ENCODE data around the gene NCSTN.
"Not testable (repeated sequence)": the region's sequence is repeated elsewhere in the genome, so short reads cannot be mapped to it uniquely, and the experiment has no call there.

NCSTN gene

DNA sequence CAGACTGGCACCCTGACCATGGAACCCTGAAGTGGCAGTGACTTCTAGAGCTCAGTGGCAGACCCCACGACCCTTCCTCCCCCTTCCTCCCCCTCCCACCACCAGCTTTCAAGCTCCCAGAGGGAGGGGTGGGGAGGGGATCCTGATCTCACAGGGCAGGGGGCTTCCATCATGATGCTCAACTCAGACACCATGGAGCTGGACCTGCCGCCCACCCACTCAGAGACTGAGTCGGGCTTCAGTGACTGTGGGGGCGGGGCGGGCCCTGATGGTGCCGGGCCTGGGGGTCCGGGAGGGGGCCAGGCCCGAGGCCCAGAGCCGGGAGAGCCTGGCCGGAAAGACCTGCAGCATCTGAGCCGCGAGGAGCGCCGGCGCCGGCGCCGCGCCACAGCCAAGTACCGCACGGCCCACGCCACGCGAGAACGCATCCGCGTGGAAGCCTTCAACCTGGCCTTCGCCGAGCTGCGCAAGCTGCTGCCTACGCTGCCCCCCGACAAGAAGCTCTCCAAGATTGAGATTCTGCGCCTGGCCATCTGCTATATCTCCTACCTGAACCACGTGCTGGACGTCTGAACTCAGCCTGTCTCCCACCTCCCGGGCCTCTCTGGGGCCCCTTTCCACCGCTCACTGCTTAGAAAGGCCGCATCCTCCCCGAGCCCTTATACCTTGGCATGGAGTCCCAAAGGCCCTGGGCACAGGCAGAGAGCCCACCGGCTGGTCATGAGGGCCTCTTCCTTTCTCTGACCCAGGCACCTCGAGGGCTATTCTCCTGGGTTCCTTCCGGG is 27.6 kb downstream of the NCSTN start:
- DNase-seq = no peak

DNA sequence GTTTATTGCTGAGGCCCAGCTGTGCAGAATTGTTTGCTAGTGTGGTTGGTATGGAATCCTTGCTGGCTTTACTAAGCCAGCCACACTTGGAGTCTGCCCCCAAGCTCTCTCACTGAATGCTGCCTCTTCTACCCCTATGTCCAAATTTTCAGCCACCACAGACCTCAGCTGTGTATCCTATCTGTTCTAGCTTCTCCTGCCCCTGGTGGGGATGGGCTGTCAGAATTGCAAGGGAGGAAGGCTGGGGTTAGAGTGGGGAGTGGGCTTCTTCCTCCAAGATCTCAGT is 28.1 kb downstream of the NCSTN start:
- DNase-seq = no peak

DNA sequence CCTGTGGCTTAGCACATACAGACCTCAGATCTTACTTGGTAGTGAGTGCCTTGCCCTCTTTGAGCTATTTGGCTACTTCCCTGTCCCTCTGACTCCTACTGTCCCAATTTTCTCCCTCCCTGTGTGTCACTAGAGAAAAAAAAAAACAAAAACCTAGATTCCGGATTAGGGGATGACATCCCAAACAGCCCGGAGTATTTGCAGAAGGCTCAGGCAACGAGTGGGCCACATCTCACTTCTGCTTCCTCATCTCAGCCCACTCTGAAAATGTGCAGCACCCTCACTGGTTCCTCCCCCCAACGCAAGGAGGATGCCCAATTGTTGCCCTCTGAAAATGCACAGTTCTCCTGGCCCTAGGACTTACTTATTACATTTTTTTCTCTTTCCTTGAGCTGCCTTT is 28.6 kb downstream of the NCSTN start:
- DNase-seq = peak in 3 of 51 donors; percentile 4 to 12 (median 11)

DNA sequence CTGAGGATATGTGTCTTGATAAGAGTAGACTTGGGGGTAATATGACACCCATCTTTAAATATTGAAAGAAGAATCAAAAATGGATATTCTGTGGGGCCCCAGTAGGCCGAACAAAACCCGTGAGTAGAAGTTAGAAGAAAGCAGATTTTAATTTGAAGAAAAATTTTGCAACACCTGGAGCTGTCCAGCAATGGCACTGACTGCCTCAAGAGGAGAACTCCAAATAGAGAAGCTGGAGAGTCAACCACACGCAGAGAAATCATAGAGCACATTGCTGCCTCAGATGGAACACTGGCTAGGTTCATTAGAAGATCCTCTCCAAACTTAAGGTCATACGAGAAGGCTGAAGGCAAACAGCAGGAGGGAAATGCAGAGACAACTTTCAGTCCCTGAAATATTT is 30.5 kb downstream of the NCSTN start:
- no peak for DNase-seq

DNA sequence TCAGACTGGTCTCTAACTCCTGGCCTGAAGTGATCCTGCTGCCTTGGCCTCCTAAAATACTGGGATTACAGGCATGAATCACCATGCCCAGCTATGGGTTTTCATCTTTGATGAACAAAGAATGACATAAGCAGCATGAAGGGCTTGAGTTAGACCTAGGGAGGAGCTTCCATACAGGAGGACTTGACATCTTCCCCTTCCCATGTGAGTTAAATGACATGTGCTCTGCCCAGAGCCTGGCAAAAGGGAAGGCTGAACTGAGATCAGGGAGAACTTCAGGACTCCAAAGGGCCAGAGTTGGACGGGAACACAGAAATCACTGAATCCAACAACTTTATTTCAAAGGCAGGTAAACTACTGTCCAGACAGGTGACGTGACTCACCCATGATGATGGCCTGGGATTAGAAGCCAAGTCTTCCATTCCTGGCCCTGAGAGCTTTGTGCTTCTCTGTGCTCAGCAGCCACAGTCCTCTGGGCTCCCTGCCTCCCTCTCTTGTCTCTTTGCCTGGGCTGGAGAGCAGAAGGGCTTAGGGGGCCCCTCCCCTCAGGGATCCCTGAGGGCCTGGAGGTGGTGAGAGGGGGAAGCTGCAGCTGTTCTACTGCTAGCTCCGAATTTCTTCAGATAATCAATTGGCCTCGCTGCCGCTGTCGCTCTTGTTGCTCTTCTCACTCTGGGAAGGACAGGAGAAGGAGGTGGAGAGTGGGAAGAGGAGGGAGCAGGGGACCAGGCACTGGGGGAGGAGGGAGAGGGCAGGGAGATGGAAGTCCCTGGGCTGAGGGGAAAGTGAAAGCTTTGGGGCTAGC is 31.3 kb downstream of the NCSTN start:
- DNase-seq = peak in 4 of 51 donors; percentile 5 to 11 (median 8)

DNA sequence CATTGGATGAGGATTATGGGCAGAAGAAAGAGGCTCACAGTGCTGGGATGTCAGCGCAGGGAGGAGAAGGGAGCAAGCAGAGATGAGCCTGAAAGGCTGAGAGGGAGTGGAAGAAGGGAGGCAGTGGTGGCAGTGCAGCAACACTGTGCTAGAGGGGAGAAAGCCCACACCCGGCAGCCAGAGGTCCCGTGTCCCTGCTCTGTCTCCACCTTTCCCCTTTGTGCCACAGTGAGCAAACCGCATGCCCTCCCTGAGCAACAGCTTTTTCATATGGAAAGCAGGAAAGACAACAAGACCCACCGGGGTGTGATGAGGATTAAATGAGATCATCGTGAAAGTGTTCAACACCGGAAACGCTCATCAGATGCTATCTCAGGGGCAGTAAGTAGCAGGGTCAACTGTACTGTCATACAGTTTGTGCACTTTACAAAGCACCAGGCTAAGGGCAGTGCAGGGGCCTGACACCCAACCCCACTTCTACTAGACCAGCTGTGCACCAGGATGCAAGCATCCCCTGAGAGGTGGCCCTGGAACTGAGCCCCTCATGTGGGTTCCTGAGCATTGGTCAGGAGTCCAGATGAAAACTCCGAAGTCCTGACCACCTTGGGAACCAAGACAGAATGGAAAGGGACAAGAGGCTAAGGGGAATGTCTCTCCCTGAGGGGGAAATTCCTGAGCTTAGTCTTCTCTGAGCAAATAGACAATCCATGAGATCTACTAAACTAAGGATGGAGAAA is 32.8 kb downstream of the NCSTN start:
- peak in 14 of 51 donors; percentile 9 to 79 (median 34) for DNase-seq

DNA sequence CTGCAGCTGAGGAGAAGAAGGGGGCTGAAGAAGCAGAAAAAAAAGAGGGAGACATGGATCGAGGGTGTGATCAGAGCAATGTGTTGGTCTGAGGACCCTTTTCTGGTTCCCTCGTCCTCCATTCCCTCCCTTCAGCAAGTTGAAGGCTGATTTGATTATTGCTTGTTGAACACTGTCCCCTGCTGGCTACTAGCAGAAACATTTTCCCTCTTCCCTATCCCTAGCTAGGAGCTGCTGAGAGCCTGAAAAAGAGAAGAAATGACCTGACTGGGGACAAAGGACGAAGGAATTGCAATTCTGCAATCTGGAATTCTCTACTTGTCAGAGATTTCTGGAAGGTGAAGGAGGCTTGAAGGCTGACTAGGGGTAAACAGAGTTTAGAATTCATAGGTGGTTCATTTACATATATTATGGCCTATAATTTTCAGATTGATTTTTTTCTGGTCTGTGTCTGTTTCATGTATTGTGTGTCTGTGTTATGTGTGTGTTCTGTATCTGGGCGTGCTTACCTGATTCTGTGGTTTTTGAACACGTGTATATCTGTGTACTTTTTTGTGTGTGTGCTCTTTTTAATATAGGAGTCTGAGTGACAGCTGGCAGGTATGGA is 33.4 kb downstream of the NCSTN start:
- DNase-seq = peak in 24 of 51 donors; percentile 6 to 77 (median 31)

DNA sequence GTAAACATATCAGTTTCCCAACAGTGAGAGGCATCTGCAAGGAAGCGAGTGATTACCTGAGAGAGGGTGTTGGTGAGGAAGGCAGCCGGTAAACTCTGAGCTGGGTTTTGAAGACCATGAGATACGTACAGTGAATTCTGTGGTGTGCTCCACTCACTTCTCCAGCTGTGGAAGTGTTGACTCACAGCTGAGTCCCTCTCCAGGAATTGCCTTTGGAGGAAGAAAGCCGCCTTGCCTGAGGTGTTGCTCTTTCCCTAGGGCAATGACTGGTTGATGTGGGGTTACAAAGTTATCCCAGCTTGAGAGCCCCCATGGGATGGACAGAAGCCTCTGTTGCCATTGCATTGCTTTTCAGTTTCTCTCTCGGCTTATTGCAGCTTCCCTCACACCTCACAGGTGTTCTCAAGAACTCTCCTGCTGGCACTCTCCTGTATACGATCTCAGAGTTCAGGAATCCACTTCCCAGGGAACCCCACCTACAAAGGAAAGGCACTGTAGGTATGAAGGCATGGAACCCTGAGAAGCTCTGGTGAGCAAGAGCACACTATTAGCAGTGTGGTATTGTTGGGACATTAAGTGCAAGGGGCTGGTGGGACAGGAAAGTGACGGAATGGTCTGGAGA is 34.5 kb downstream of the NCSTN start:
- DNase-seq = no peak

DNA sequence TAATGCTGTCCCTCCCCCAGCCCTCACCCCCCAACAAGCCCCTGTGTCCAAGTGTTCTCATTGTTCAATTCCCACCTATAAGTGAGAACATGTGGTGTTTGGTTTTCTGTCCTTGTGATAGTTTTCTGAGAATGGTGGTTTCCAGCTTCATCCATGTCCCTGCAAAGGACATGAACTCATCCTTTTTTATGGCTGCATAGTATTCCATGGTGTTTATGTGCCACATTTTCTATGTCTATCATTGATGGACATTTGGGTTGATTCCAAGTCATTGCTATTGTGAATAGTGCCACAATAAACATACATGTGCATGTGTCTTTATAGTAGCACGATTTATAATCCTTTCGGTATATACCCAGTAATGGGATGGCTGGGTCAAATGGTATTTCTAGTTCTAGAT is 41.6 kb downstream of the NCSTN start:
- DNase-seq = not testable (repeated sequence)

DNA sequence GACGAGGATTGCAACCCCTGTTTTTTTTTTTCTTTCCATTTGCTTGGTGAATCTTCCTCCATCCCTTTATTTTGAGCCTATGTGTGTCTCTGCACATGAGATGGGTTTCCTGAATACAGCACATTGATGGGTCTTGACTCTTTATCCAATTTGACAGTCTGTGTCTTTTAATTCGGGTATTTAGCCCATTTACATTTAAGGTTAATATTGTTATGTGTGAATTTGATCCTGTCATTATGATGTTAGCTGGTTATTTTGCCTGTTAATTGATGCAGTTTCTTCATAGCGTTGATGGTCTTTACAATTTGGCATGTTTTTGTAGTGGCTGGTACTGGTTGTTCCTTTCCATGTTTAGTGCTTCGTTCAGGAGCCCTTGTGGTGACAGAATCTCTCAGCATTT is 45.2 kb downstream of the NCSTN start:
- DNase-seq = not testable (repeated sequence)

DNA sequence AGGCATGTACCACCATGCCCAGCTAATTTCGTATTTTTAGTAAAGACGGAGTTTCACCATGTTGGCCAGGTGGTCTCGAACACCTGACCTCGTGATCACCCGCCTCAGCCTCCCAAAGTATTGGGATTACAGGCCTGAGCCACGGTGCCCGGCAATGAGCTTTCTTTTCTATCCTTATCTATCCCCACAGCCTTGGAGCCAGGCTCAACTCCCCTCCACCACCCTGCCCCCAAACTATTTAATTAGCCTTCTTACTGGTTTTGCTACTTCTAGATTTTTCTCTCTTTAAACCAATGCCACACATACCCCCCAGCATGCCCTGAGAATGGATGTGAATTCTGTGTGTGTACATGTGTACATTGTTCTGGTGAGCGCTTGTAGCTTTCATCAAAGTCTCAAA is 51.5 kb downstream of the NCSTN start:
- no peak for DNase-seq

DNA sequence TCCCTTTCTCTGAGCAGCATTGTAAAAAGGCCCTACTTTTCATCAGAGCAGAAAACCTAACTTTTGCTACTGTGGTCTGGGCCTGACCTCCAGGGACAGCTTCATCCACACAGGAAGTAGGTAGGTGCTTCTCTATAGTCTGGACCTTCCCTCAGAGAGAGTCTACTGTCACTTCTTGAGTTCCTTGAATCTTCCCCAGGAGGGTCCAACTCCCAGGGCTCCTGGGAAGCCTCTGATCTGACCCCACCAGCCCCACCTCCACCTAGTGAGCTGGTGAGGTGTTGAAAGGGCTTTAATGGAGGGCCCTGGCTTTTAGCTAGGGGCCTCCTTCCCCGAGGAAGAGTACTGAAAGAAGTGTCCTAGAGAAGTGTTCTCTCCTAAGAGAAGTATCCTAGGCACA is 54.5 kb downstream of the NCSTN start:
- no peak for DNase-seq

DNA sequence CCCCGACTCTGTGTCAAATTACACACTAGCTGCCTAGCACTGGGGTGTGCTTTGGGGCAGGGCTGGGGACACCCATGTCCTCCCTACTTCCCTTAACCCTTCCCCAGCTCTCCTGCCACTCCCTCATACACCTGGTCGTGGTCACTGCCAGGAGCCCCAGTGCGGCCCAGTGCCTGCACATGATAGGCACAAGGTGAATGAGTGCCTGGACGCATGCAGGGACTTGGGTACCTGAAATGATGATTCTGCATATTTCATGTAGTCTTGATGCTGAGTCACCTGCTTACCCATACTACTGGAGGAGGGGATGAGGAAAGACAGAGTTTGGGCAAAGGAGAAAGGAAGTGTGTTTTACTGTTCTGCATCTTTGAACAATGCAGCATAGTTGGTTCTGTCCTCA is 55.6 kb downstream of the NCSTN start:
- no peak for DNase-seq

DNA sequence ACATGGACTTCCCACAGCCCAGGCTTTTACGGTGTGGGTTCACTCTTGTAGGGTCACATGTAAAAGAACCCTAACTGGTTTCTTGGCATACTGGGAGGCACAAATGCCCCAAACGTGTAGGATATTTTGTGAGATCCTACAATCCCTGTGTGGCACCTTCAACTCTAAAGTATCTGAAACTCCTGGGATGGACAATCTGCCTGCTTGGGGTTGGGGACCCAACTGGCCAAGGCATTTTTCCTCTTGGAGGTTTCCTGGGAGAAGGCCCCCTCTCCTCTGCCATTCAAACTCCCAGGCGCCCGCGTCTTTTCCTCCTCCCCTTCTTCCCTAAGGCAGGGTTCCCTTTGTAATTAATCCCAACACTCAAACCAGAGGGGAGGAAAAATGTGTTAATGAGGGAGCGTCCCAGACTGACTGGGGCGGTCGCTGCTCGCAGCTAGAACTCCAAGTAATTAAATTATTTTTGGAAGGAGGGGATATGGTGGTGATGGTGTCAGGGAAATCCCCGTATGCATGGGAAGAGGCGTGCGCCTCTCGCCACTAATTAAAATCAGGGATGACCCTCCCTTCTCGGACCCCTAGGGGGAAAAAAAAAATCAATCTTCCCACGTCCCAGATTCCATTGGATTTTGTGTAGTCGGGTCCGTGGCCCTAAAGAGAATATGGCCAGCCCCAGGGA is 56.5 kb downstream of the NCSTN start:
- no peak for DNase-seq

DNA sequence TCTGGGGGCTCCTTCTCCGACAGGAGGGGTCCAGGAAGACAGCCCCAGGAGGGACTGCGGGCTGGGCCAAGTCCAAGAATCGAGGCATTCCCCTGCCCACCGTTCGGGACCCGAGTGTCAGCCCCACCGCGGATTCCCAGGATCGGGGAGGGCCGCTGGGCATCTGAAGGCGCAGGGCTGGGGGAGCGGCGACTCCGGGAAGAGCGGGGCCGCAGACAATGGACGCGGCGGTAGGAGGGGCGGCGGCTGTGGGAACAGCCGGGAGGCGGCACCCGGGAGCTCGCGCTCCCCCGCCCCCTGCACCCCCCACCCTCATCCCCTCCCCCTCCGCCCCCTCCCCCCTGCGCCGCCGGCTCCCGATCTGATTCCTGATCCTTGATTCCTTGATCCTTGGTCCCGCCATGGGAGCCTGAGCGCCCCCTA is 57.1 kb downstream of the NCSTN start, which contains the start of gene VANGL2:
VANGL2 (plus strand) TSS at position 342 of the 423 bp plus-strand sequence. CDS start 15,274 bp downstream, outside the sequence.
- DNase-seq = peak in 46 of 51 donors; percentile 22 to 84 (median 70)

DNA sequence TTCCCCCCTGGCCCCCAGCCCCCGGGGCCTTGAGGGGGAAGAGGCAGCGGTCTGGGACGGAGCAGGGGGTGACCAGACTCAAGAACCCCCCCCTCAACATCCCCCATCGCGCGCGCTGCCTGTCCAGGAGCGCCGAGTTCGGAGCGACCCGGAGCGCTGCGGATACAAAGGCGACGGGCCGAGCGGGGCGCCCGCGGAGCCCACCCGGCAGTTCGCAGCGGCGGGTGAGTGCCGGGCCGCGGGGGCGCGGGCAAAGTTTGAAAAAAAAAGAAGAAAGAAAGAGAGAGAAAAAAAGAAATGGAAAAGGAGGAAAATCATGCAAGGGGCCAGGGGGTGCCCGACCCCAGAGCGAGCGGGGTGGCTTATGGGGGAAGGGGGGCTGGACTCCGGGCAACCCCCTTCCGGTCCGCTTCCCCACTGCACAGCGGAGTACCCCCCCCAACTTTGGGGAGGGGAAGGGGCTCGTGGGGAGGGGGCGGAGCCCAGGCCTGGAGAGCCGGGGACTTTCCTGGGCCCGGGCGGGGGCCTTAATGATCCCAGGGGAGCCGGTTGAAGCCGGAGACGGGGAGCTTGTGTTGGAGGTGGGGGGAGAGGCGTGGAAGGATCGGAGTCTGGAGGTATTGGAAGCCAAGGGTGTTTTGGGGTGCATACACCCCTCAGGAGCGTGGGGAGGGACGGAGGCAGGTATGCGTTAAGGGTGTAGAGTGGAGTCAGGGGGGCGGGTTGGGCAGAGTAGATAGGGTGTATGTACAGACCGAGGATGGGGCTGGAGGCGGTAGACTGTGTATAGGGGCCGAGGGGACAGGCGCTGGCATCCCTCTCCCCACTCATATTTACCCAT is 57.7 kb downstream of the NCSTN start:
- DNase-seq = peak in 16 of 51 donors; percentile 14 to 63 (median 37)

DNA sequence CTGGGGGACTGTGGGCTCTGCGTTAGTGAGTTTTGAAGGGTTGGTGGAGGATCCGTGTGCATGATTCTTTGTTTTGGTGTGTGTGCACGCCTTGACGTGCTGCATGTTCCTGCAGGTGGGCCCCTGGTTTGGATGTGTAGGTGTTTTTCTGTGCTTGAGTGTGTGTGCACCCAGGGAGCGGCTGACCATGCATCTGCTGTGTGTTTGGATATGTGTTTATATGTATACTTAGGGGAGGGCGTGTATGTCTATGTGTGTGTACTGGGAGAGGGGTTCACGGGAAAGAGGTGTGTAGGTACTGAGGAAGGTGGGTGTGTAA is 58.3 kb downstream of the NCSTN start:
- peak in 2 of 51 donors; percentile 29 to 37 for DNase-seq

DNA sequence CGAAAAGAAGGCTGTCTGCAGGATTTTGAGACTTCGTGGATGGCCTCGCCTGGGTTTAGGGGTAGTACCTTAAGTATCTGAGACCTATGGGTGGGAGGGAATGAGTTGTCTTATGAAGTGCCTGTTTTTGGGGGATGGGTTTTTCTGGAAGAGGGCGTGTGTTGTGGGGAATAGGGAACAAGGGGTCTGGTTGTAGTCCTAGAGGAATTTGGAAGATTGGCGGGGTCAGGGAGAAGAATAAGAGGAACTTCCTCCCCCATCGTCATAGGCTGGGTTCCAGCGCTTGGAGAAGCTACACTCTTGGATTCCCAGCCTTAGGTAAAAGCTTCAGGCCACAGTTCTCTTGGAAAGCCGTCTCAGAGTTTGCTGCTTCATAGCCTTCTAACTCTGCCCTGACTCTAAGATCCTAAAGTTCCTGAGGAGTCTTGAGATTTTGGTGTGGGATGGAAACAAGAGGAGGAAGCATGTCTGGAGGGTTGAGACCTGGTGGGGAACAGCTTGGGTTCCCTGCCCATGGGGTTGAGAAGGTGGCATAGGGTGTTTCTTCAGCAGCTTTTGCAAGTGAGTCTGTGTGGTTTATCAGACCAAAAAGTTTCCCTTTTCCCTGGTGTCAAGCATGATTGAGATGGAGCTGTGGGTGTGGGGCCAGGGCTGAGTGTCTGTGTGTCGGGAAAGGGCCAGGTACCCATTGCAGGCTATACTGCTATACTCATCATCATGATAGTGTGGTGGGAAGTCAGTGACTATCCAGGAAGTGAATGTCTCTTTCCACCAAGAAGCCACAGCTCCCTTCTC is 59.0 kb downstream of the NCSTN start:
- DNase-seq = no peak

DNA sequence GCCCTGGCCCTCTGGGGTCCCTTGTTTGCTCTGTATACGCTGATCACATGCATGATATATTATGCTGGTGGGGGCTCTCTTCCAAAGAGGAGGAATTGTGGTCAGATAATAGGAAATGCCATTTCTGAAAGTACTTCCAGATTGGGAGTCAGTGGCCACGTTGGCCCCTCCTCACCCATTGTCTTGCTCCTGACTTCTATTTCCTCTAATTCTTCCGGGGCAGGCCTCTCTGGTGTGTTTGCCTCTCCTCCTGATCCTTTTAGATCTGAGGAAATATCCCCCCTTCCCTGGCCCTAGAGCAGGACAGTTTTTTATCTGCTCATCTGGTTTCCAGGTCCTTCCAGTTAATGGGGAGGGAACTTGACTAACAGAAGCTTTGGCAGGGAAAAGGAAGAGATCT is 60.1 kb downstream of the NCSTN start:
- no peak for DNase-seq
